HG03457 (cell line): ENCODE results near the gene AZIN2.
"Not testable (repeated sequence)": the region's sequence is repeated elsewhere in the genome, so short reads cannot be mapped to it uniquely, and the experiment has no call there.

Experiments
- ATAC-seq: cut with Tn5 transposase; IDR thresholded peaks from one replicate; pipeline ENCODE4 v1.9.1; 2021; ENCODE audit warnings: moderate number of reproducible peaks; ENCODE audit not compliant: unreplicated experiment

AZIN2 gene

DNA sequence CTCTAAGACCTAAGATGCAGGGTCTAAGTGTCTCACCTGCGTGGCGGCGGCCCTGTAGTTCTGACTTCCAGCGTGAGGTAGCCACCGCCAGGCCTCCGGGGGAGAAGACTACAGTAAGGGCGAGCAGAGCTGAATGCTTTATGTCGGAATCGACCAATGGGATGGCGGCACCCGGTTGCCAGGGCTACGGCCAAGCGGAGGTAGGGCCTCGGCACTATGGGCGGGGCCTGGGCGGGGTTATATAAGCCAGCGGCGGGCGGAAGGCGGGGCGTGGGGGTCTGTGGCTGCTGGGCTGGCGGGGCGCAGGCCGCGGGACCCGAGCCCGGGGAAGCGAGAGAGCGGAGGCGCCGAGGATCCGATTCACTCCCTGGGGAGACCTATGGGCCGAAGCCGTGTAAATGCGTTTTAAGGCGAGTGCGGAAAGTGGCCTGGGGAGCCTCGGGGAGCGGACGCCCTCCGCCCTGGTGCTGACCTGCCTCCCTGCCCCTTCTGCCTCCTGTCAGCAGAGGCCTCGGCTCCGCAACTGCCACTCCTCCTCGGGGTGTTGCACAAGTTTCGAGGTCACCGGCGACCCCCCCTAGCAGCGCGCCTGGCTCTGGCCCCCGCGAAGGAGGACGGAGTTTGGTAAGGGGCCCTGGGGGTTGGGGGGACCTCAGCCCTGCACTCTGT is at the start of gene AZIN2:
Gene AZIN2 (plus strand): TSS at position 269 of the 669 bp plus-strand sequence. CDS start 1,097 bp downstream, outside the sequence.
- ATAC-seq: peak; percentile 80

DNA sequence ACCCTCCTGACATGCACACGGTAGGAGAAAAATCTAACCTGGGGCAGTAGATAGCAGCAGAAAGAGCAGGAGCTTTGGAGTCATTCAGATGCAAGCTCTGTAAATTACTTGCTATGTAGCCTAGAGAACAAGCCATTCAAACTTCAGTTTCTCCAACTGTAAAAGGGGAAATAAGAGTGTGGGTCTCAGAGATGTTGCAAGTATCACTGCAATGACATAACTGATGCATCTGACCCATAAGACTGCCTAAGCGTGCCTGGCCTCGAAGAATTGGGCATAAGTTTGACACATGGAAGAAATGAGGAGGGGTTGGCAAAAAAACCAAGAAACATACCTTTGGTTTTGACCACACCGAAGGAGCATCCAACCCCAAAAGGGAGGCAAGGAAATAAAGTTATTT is 49.4 kb upstream of the AZIN2 start:
- ATAC-seq: no peak

DNA sequence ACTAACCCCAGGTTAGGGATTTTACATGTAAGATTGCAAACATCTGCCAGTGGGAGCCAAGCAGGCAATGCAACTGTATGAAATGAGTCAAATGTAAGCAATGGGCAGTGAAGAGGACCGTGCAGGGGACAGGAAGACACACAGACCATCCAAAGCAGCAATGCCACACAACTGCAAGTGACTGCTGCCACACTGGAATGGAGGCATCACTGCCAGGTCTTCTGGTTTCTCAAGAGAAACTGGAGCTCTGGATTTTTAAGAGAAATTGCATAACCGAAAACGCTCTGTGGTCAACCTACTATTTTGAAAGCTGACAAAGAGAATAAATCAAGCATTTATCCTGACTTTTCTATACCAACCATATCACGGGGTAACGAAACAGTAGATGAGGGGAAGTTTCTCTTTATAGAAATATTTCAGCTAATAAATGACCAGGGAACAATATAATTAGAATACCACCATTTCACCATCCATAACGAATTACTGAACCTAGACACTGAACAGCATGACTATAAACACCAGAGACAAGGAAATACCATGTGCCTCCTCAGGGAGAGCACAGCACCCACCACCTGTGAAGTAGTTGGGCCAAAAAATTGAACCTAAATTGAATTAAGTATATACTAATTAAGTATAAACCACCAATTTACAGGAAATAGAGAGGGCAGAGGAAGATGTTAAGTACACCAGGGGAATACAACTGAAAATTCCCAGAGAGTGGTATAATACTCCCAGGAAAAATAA is 48.7 kb upstream of the AZIN2 start:
- no peak for ATAC-seq

DNA sequence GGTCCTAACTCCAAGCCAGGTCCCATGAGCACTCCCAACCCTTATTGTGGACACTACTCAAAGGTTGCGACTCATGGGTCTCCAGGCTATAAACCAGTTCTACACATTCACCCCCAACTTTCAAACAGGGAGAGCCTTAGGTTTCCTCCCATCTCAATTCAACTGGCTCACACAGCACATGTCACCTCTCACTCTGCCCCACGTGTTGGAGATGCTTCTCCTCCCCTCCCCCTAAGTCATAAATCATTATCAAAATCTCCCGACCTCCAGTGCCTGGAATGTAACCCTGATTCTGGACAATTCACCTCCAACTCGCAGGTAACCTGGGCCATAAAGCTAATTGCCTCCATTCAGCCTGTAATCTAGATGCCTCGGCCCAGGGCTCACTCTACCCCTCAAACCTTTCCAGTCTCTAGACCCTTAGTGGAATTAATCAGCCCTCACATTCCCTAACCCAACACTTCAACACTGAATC is 44.9 kb upstream of the AZIN2 start:
- ATAC-seq: no peak

DNA sequence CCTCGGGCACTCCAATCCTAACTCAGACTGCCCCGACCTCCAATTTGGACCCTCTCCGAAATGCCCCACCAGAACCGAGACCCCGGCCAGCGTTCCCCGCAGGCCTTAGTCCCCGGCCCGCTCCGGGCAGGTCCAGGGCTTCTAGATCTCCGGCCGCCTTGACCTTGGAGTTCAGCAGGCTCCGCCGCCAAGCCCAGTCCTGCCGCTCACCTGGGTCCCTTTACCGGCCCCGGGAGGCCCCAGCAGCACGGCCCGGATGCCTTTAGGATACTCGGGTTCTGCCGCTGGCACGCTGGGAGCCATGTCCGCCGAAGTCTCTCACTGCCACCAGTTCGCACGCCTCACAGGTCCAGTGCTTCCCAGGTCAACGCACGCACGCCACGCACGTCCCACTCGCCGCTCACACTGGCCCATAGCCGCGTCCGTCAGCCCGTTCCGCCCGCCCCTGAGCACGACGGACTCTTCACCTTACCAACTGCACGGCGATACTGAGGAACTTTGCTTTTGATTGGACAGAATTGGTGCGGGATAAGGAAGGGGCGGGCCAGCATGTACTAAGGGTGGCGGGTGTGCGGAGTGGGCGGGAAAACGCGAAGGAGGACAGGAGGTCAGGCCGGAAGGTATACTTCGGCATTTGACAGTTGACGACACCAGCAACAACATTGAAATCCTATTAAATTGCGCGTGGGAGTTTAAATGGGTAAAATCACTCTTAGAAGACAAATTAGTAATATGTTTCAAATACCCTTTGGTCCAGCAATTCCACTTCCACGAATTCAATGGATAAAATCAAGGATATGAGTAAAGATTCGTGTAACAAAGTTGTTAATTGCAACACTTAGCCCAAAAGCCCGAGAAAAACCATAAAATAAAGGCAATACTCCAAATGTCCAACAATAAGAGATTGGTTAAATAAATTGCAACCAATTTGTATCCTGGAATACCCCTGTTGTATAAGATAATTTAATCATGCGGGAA is 44.1 kb upstream of the AZIN2 start, which contains the start of gene AK2:
Gene AK2 (minus strand): TSS at position 358 of the 978 bp plus-strand sequence. CDS start 55 bp downstream, at position 303.
- peak; percentile 95 for ATAC-seq

DNA sequence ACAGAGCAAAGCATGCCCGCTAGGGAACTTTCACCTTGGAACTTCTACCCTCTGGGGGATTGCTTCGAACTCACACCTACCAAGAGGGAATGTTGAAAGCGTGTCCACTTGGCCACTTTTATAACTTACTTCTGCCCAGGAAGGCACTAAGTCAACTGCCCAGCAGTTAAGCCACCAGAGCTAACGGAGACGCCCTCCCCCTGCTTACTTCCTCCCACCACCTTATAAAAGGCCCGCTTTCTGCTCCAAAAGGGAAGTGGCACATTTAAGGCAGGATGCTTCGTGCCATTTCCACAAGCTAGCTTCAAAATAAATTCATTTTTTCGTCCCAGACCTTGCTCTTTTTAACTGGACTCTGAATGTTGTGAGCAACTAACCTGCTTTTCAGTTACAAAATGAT is 41.1 kb upstream of the AZIN2 start:
- ATAC-seq: no peak

DNA sequence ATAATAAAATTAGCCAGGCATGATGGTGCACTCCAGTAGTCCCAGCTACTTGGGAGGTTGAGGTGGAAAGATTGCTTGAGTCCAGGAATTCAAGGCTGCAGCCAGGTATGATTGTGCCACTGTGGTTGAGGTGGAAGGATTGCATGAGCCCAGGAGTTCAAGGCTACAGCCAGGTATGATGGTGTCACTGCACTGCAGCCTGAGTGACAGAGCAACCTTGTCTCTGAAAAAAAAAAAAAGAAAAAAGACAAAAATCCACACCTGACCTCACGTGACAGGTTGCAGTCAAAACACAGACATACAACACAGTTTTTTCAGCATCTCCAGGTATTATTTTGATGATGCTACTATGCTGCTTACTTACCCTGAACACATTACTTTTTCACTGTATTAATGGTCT is 39.9 kb upstream of the AZIN2 start:
- ATAC-seq: no peak

DNA sequence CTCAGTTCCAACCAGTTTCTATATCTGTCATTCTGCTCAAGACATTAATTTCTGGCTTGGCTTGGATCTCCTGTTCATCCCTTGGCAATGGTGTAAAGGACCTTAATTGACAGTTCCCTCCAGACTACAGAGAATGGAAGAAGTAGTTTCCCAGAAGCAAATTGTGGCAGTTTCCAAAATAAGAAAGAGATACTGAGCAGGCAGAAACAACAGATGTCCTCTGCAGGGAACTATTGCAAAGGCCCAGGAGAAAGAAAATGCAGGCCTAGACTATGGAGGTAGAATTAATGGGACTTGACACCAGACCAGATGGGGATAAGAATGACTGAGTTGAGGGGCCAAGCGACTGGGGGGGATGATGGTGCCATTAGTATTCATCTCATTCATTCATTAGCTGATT is 38.1 kb upstream of the AZIN2 start:
- no peak for ATAC-seq

DNA sequence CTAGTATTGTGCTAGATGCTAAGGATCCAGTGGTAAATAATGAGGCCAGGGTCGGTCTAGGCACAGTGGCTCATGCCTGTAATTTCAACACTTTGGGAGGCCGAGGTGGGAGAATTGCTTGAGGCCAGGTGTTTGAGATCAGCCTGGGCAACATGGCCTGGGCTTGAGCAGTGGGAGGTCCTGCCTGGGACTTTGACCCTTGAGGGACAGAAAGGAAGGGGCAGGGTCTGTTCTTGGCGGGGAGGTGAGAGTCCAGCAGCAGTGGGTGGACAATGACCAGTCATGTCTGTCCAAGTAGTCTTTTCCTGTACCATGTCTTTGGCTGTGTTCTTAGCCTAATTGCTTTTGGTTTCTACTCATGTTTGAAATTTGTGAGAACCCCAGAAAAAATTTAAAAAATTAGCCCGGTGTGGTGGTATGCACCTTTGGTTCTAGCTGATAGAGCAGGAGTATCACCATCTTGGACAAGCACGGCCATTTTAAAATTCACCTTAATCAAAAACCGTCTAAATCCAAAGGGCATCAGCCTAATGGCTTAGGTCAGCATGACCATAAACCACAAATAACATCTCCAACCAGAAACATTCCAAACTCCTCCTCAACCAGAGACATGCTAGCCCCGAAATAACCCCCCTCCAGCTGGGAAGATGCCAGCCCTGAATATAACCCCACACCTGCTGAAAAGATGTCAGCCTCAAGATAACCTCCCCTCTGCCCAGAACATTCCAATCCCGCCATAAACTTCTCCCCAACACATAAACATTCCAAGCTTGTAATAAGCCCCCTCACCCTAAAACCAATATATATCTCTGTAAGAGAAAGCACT is 37.5 kb upstream of the AZIN2 start:
- ATAC-seq: no peak

DNA sequence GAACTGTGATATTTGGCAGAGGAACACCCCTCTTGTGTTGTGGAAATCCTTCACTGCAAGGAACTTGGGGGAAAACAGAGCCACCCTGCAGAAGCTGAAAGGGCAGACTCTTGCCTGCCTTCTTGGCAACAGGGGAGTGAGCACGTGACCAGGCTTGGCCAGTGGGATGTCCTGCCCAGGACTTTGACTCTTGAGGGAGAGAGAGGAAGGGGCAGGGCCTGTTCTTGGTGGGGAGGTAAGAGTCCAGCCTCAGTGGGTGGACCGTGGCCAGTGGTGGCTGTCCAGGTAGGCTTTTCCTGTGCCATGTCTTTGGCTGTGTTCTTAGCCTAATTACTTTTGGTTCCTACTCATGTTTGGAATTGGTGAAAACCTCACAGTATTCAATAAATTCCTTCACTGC is 35.7 kb upstream of the AZIN2 start:
- ATAC-seq: no peak

DNA sequence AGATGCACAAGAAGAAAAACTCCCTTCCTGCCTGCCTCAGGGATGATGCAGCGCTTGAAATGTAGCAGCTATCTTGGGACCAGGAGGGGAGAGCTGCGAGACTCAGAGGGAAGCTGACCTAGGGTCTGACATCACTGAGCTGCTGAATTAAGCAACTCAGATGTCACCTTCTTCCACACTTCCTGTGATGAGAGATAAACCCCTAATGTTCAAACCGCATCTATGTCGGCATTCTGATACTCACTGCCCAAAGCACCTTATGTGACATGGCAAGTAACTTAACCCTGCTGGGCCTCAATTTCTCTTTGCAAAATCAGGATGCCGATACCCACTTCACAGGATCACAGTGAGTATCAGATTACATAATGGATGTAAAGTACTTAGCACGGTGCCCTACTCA is 35.1 kb upstream of the AZIN2 start:
- no peak for ATAC-seq

DNA sequence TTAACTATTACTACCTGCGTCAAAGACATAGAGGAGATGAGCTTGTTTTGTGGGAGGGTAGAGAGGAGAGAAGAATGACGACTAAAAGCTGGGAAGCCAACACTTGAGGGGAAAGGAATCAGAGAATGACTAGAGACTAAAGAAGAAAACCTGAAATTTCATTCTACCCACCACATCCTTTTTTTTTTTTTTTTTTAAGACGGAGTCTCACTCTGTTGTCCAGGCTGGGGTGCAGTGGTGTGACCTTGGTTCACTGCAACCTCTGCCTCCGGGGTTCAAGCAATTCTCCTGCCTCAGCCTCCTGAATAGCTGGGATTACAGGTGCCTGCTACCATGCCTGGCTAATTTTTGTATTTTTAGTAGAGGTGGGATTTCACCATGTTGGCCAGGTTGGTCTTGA is 34.7 kb upstream of the AZIN2 start:
- not testable (repeated sequence) for ATAC-seq

DNA sequence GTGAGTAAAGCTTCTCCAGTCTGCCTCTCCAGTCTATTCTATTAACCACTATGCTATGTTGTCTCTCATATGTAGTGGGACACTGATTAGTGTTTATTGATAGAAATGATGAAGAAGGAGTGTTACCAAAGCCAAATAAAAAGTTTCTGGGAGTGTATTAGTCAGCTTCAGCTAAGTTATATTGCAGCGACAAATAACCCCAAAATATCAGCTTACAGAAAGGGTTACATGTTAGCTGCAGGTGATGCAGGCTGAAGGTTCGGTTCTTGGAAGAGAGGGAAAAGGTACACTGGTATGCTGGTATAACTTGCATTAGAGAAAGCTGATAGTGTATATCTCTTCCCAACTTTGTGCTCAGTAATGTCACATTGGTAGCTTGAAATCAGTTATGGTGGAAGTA is 33.7 kb upstream of the AZIN2 start:
- no peak for ATAC-seq

DNA sequence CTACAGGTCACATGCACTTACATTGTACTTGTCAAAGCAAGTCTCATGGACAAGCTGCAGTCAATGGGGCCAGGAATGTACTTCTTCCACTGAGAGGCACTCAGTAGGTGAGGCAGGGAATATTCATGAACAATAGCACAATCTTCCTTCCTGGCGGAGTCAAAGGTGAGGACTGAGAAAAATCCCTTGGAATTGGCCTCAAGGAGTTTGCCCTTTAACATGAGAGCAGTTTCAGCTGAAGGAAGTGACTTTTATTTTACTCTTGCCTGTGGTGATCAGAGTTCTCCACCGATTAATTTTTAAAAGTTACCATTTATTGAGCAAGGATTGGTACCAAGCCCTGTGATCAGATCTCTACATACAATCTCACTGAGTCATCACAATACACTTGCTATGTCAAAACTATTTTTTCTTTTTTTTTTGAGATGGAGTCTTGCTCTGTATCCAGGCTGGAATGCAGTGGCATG is 33.1 kb upstream of the AZIN2 start:
- ATAC-seq: no peak

DNA sequence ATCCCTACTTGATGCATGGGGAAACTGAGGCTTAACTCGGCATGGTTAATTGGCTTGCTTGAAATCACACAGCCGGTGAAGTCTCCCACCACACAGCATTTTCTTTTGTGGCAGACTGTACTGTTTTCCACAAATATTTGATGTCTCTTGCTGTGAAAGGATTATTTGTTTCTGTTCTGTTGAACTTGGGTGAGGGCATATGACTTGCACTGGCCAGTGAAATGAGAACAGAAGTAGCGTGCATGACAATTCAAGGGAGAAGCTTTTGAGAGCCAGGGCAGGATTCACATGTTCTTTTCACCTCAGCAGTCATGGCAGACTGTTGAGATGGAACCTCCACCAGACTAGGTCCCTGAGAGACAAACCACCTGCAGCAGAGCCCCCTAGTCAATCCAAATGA is 32.5 kb upstream of the AZIN2 start:
- no peak for ATAC-seq

DNA sequence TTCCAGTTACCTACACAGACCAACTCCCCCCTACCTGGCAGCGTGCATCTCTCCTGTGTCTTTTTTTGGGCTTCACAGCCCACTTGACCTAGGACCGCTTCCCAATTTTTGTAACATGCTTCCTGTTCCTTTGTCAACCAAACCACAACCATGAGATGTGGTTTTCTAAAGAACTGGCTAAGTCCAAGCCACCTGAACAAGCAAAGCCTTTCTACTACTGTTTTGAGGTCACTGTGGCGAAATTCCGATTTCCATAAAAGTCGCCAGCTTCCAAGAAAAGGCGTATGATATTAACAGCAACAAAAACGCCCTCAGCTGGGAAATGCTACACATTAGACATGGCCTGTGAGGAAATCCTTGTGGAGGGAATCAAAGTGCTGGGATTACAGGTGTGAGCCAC is 31.6 kb upstream of the AZIN2 start:
- no peak for ATAC-seq

DNA sequence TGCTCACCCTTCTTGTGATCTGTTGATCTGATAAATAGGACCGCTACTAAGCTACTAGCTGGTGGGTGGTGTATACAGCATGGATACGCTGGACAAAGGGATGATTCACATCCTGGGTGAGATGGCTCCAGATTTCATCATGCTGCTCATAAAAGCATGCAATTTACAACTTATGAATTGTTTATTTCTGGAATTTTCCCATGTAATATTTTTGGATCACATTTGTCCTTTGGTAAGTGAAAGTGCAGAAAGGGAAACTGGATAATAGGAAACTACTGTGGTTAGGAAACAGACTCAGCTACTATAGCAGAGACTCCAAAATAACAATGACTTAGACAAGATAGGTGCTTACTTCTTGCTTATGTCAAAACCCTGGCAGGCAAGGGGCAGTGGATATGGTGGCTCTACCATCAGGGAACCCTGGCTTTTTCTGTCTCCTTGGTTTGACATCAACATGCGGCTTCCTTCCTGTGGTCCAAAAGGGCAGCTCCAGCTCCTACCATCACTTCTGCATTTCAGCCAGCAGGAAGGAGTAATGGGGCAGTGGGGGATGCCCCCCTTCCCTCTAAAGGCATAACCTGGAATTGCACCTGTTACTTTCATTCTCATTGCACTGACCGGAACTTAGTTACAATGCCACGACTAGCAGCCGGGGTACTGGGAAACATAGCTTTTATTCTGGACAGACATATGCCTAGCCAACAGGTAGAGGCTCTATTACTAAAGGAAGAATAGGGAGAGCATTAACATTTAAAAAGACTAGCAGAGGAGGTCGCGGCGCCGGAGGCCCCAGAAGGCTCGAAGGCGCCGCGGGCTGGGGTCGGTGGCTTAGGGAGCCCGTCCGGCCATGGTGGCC is 30.5 kb upstream of the AZIN2 start:
- ATAC-seq: no peak

DNA sequence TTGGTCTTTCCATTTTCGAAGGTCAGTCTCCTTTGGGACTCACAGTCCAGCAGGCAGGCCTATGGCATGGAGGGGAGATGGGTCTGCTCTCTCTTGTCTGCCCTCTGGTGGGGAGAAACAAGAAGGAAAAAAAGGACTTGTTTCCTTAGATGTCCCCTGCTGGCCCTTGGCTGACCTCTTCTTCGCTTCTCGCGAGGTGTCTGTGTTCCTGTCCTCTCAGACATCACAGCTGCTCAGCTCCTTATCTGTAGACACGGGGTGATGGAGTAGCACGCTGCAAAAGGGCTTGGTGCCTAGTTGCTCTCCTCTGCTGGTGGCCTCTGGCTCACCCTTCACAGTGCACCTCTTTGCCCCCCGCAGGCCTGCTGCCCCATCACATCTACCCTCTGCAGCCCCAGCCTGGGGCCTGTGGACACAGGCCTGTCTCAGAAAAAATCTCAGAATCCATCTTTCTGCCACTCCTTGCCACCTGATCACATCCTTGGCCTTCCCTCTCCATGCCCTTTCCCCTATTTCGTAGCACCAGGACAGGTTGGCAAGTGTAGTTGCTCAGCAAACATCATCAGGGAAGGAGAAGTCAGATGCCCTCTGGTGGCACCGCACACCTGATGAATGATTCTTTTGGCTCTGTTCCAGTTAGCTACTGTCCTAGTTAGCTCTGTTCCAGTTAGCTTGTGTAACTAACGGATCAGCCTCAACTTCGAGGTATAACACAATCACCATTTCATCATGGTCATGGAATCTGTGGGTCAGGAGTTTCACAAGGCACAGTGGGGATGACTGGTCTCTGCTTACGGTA is 25.5 kb upstream of the AZIN2 start:
- no peak for ATAC-seq
